ENCODE results near the gene SLC23A3. TPM values are rescaled to one million over a fixed set of nuclear protein-coding genes. Genes with fewer than 3 reads are reported as not detected.

Gene SLC23A3
- polyA plus RNA-seq, 1 donor: 6.2 TPM

DNA sequence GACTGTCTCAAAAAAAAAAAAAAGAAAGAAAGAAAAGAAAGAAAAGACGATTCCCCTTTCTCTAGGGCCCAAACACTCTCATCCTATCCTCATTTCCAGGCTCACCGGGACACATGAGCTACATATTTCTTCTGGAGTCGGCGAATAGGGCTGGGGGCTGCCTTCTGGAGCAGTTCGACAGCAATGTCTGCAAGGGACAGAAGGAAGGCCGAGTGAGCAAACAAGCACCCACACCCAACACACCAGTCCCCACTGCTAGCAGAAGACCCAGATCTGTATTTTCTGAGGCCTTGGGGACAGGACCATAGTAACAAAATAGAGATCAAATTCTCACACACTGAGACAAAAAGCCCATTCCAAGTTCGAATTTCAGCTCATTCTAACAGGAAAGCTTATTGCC lies 5.7 kb upstream of the SLC23A3 start:
- Histone ChIP-seq H3K36me3 (ENCODE audit: control insufficient read depth, insufficient read depth, low read length) (peaks cover 48% of the 10 kb centered on the region), H3K4me3 (ENCODE audit: low read length) (peak overlapping the region; percentile 70), H3K4me1 (ENCODE audit: control insufficient read depth, insufficient read depth, low read length) (peaks cover 27% of the 10 kb centered on the region), H3K9me3 (ENCODE audit: control insufficient read depth, low read depth, low read length) (no peaks in the 10 kb centered on the region), H3K27ac (ENCODE audit: low read length) (no peak overlapping the region), H3K27me3 (ENCODE audit: control insufficient read depth, insufficient read depth, low read length) (no peaks in the 10 kb centered on the region)
- WGBS (ENCODE audit: insufficient coverage, low lambda C conversion rate): no CpG with 5 or more reads among the region's 7 CpGs
- no peak for DNase-seq

DNA sequence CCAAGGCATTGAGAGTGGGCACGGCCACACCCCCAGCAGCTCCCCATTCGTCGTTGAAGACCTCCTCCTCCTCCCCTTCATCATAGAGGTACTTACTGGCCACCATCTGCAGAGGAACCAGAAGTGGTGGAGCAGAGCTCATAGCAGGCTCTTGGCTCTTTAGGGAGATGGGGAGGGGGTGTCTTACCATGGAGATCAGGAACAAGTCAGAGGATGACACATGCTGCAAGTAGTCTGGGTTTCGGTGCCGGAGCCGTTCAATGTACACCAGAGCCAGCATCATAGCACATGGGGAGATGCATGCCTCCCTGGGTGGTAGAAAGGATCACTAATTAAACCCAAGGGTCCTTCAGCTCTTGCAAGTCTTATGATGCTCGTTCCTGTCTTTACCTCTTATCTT lies 5.0 kb upstream of the SLC23A3 start:
- Histone ChIP-seq H3K4me3 (ENCODE audit: low read length) (no peak overlapping the region), H3K4me1 (ENCODE audit: control insufficient read depth, insufficient read depth, low read length) (peaks cover 32% of the 10 kb centered on the region), H3K9me3 (ENCODE audit: control insufficient read depth, low read depth, low read length) (no peaks in the 10 kb centered on the region), H3K27me3 (ENCODE audit: control insufficient read depth, insufficient read depth, low read length) (no peaks in the 10 kb centered on the region), H3K36me3 (ENCODE audit: control insufficient read depth, insufficient read depth, low read length) (peaks cover 41% of the 10 kb centered on the region), H3K27ac (ENCODE audit: low read length) (no peak overlapping the region)
- 90% methylated on average over 2 of the region's 7 CpGs for WGBS (ENCODE audit: insufficient coverage, low lambda C conversion rate)
- DNase-seq: no peak

DNA sequence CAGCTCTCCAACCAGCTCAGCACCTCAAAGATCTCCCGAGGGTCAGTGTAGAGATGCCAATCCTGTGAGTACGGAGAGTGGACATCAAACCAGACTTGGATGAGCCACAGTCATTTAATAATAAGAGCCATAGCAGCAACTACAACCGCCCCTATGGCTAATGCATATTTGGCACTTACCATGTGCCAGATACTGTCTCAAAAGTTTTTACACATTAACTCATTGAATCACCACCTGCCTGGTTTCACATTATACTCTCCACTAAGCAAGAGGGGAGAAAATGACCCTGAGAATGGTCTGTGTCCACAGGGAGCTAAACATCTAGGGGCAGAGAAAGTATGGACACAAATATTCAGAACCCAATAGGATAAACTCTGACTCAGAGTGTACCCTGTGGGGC lies 4.3 kb upstream of the SLC23A3 start:
- Histone ChIP-seq H3K4me3 (ENCODE audit: low read length) (no peak overlapping the region), H3K27ac (ENCODE audit: low read length) (no peak overlapping the region), H3K9me3 (ENCODE audit: control insufficient read depth, low read depth, low read length) (no peaks in the 10 kb centered on the region), H3K36me3 (ENCODE audit: control insufficient read depth, insufficient read depth, low read length) (peaks cover 37% of the 10 kb centered on the region), H3K4me1 (ENCODE audit: control insufficient read depth, insufficient read depth, low read length) (peaks cover 33% of the 10 kb centered on the region), H3K27me3 (ENCODE audit: control insufficient read depth, insufficient read depth, low read length) (no peaks in the 10 kb centered on the region)
- DNase-seq: no peak
- WGBS (ENCODE audit: insufficient coverage, low lambda C conversion rate): no CpG with 5 or more reads among the region's 3 CpGs

DNA sequence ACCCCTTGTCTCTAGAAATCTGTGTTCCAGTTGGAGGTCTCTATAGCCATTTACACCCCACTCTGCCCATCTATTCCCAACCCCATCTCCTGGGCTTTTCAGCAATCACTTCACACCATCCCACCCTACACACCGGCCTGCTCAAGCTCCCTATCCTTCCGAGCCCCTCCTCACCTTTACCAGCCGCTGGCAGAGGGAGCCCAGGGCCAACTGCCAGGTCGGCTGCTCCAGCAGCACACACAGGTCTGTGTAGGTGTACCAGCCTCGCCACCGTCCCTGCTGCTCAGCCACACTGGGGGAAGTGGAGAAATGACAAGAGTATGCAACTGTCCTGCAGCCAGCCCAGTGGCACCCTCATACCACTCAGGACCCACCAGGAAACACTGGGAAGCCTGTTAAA lies 3.3 kb upstream of the SLC23A3 start:
- Histone ChIP-seq H3K27ac (ENCODE audit: low read length) (no peak overlapping the region), H3K27me3 (ENCODE audit: control insufficient read depth, insufficient read depth, low read length) (no peaks in the 10 kb centered on the region)

DNA sequence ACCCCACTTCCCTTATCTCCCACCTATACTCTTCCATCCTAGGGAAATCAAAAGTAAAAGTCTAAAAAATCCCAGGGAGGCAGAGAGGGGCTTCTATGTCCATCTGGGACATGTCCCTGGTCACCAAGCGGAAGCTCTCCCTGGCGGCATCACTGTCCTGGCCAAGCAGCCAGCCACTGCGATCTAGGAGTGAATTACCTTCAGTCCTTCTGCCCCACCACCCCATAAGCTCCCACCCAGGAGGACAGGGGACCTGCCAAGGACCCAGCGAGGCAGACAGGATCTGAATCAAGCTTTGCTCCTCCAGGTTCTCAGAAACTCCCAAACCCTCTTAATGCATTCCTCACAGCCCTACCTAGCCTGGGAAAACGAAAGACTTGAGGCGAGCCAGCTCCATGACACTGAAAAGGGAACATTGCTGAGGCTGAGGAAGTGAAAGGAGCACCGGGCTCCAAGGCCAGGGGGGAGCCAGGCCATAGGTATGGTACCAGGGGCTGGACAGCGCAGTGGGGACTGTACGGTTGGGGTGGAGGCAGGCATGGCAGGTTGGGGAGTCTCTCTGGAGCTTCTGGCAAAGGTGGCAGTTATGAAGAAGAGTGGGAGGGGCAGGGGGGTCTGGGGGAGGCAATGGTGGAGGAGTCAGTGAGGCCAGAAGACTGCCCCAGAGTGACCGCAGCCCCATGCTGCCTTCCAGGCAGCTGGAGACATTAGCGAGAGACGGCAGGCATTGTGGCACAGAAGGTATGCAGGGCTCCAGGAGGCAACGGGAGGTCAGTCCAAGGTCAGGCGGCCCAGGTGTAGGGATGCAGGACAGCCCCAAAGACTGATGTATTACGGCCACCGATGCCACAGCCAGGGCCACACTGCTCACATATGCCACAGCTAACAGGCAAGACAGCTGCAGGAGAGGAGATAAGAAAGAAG lies 2.7 kb upstream of the SLC23A3 start:
- H3K4me3 ChIP-seq (ENCODE audit: low read length): no peak overlapping the region
- no peaks in the 10 kb centered on the region for H3K27me3 ChIP-seq (ENCODE audit: control insufficient read depth, insufficient read depth, low read length)
- no CpG with 5 or more reads among the region's 16 CpGs for WGBS (ENCODE audit: insufficient coverage, low lambda C conversion rate)
- H3K9me3 ChIP-seq (ENCODE audit: control insufficient read depth, low read depth, low read length): no peaks in the 10 kb centered on the region
- peaks cover 33% of the 10 kb centered on the region for H3K4me1 ChIP-seq (ENCODE audit: control insufficient read depth, insufficient read depth, low read length)
- no peak for DNase-seq
- peaks cover 37% of the 10 kb centered on the region for H3K36me3 ChIP-seq (ENCODE audit: control insufficient read depth, insufficient read depth, low read length)
- H3K27ac ChIP-seq (ENCODE audit: low read length): no peak overlapping the region

More for the DNA sequence above, 3.3 kb upstream of the SLC23A3 start:
- Histone ChIP-seq H3K36me3 (ENCODE audit: control insufficient read depth, insufficient read depth, low read length) (peaks cover 37% of the 10 kb centered on the region), H3K4me3 (ENCODE audit: low read length) (no peak overlapping the region), H3K4me1 (ENCODE audit: control insufficient read depth, insufficient read depth, low read length) (peaks cover 33% of the 10 kb centered on the region), H3K9me3 (ENCODE audit: control insufficient read depth, low read depth, low read length) (no peaks in the 10 kb centered on the region)
- WGBS (ENCODE audit: insufficient coverage, low lambda C conversion rate): no CpG with 5 or more reads among the region's 6 CpGs
- DNase-seq: no peak

DNA sequence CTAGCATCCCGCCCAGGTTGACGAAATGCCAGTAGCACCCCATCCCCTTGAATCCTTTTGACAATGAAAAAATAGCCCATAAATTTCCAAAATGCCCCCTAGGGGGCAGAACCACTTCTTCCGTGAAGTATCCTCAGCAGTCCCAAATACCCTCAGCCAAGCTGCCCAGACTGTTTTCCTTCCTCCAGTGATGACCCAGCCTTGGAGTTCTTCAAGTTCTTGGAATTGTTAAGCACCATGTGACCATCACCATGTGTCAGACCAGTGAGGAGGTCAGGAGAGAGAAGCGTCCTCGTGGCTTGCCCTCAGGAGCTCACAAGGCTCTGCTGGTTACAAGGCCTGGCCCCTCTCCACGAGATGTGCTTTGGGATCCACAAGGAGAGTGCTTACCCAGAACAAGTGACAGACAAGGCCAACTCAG lies 1.4 kb upstream of the SLC23A3 start:
- H3K27me3 ChIP-seq (ENCODE audit: control insufficient read depth, insufficient read depth, low read length): no peaks in the 10 kb centered on the region
- H3K9me3 ChIP-seq (ENCODE audit: control insufficient read depth, low read depth, low read length): no peaks in the 10 kb centered on the region
- H3K4me1 ChIP-seq (ENCODE audit: control insufficient read depth, insufficient read depth, low read length): peaks cover 33% of the 10 kb centered on the region
- peak overlapping the region; percentile 51 for H3K27ac ChIP-seq (ENCODE audit: low read length)
- peaks cover 37% of the 10 kb centered on the region for H3K36me3 ChIP-seq (ENCODE audit: control insufficient read depth, insufficient read depth, low read length)
- H3K4me3 ChIP-seq (ENCODE audit: low read length): no peak overlapping the region
- peak; percentile 49 to 67 for DNase-seq
- WGBS (ENCODE audit: insufficient coverage, low lambda C conversion rate): no CpG with 5 or more reads among the region's 6 CpGs

DNA sequence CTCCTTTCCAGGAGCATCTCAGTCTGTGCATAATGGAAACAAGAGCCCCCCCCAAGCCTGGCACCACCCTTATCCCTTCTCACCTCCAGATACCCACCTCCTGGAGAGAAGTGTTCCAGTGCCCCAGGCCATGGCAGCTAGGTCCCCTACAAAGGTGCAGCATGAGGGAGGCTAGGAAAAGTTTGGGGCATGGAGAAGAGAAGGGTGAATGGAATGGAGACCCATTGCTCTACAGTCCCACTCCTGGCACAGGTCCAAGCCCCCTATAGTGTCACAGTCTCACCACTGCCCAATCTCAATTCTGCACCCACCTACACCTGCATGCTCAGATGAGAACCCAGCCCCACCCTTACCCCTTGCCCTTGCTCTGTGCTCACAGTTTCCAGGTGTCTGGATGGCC lies 897 bp downstream of the SLC23A3 start:
- DNase-seq: no peak
- Histone ChIP-seq H3K27ac (ENCODE audit: low read length) (no peak overlapping the region), H3K36me3 (ENCODE audit: control insufficient read depth, insufficient read depth, low read length) (peaks cover 25% of the 10 kb centered on the region), H3K27me3 (ENCODE audit: control insufficient read depth, insufficient read depth, low read length) (no peaks in the 10 kb centered on the region), H3K4me3 (ENCODE audit: low read length) (no peak overlapping the region), H3K9me3 (ENCODE audit: control insufficient read depth, low read depth, low read length) (no peaks in the 10 kb centered on the region), H3K4me1 (ENCODE audit: control insufficient read depth, insufficient read depth, low read length) (peaks cover 22% of the 10 kb centered on the region)

DNA sequence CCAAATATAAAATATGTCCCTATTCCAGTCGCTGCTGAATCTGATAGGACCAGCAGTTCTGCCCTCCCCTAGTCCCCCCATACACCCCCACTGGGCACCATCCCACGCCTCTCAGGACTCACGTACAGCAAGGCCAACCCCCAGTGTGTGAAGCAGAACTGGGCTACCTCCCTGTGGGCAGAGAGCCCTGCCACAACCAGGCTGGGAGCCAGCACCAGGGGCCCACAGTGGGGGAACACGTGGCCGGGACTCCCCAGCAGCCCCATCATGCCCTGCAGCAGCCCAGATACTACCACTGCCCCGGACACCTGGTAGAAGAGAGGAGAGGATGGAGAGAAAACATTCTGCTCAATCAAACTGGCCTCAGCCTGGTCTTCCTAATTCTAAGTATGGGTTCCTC lies 1.3 kb downstream of the SLC23A3 start:
- no CpG with 5 or more reads among the region's 6 CpGs for WGBS (ENCODE audit: insufficient coverage, low lambda C conversion rate)

DNA sequence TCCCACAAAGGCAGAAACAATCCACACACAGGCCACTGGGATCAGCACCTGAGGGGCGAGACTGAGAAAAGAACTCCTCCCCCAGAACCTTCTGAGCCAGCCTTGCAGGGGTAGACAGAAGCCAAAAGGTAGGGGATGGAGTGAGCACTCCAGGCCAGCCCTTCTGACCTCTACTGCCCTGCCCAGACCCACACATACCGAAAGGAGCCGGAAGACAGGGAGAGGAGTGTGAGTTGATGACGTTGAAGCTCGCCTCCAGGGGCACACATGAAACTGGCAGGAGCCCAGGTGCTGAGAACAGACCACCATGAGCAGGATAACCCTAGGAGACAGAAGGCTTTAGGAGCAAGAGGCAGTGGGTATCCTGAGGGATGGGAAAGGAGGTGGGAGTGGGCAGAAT lies 1.8 kb downstream of the SLC23A3 start:
- H3K36me3 ChIP-seq (ENCODE audit: control insufficient read depth, insufficient read depth, low read length): peaks cover 16% of the 10 kb centered on the region
- no CpG with 5 or more reads among the region's 5 CpGs for WGBS (ENCODE audit: insufficient coverage, low lambda C conversion rate)
- DNase-seq: no peak
- H3K9me3 ChIP-seq (ENCODE audit: control insufficient read depth, low read depth, low read length): no peaks in the 10 kb centered on the region
- H3K27ac ChIP-seq (ENCODE audit: low read length): no peak overlapping the region
- H3K27me3 ChIP-seq (ENCODE audit: control insufficient read depth, insufficient read depth, low read length): no peaks in the 10 kb centered on the region
- peaks cover 22% of the 10 kb centered on the region for H3K4me1 ChIP-seq (ENCODE audit: control insufficient read depth, insufficient read depth, low read length)
- H3K4me3 ChIP-seq (ENCODE audit: low read length): no peak overlapping the region

More for the DNA sequence above, 1.3 kb downstream of the SLC23A3 start:
- Histone ChIP-seq H3K27me3 (ENCODE audit: control insufficient read depth, insufficient read depth, low read length) (no peaks in the 10 kb centered on the region), H3K9me3 (ENCODE audit: control insufficient read depth, low read depth, low read length) (no peaks in the 10 kb centered on the region), H3K4me3 (ENCODE audit: low read length) (no peak overlapping the region), H3K4me1 (ENCODE audit: control insufficient read depth, insufficient read depth, low read length) (peaks cover 22% of the 10 kb centered on the region), H3K36me3 (ENCODE audit: control insufficient read depth, insufficient read depth, low read length) (peaks cover 21% of the 10 kb centered on the region), H3K27ac (ENCODE audit: low read length) (no peak overlapping the region)
- DNase-seq: no peak

DNA sequence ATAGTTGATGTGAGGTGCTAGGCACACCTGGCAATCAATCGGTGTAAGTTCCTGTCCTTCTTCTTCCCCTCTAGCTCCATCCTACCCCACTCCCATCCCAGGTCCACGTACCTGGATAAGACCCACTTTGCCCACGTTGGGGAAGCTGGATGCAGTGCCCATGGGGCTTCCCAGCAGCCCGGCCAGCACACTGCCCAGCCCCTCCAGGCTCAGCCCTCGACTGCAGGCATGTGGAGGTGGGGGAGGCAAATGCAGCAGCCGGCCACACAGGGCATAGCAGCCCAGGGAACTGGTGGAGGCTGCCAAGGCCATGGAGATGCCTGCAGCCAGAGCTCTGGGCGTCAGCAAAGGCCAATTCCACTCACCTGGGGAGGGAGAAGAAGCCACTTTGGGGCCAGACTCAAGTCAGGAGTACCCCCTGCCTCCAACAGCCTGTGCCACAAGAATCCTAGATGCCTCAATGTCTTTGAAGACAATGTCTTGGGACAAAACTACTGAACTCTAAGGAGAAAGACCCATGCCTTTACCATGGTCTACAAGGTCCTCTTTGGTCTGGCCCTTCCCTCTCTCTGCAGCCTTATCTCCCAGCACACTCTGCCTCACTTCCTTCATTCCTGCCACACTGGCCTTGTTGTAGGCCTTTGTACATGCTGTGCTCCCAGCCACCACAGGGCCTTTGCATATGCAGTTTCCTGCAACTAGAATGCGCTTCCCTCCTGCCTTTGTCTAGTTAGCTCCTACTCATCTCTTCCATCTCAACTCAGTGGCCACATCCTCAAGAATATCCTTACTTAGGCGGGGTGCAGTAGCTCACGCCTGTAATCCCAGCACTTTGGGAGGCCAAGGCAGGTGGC lies 4.5 kb downstream of the SLC23A3 start:
- WGBS (ENCODE audit: insufficient coverage, low lambda C conversion rate): no CpG with 5 or more reads among the region's 10 CpGs
- H3K4me1 ChIP-seq (ENCODE audit: control insufficient read depth, insufficient read depth, low read length): peaks cover 20% of the 10 kb centered on the region

More for the DNA sequence above, 4.5 kb downstream of the SLC23A3 start:
- no peaks in the 10 kb centered on the region for H3K9me3 ChIP-seq (ENCODE audit: control insufficient read depth, low read depth, low read length)
- no peaks in the 10 kb centered on the region for H3K36me3 ChIP-seq (ENCODE audit: control insufficient read depth, insufficient read depth, low read length)
- H3K27ac ChIP-seq (ENCODE audit: low read length): no peak overlapping the region
- no peaks in the 10 kb centered on the region for H3K27me3 ChIP-seq (ENCODE audit: control insufficient read depth, insufficient read depth, low read length)
- no peak overlapping the region for H3K4me3 ChIP-seq (ENCODE audit: low read length)
- no peak for DNase-seq
